Measurements from ENCODE around the gene VAV1. TPM values are rescaled to one million over a fixed set of nuclear protein-coding genes. Genes with fewer than 3 reads are reported as not detected.
A peak's percentile ranks its signal among the peaks of the same experiment; 100 is the strongest.
"Not testable (repeated sequence)": the region's sequence is repeated elsewhere in the genome, so short reads cannot be mapped to it uniquely, and the experiment has no call there.

The VAV1 gene
- total RNA-seq, 1 donor, result 0.36 TPM

GRCh38 chr19:6864325-6864940, 91.9 kb downstream of the VAV1 start:
- Histone ChIP-seq H3K4me3 (ENCODE audit: insufficient read depth, low read length) (no peak overlapping the region), H3K36me3 (ENCODE audit: insufficient read depth, low read length) (no peaks in the 10 kb centered on the region), H3K79me2 (ENCODE audit: insufficient read depth, low read length) (no peaks in the 10 kb centered on the region), H3K4me2 (ENCODE audit: insufficient read depth, low read length) (no peak overlapping the region), H3K9me3 (ENCODE audit: low read depth, low read length) (no peaks in the 10 kb centered on the region), H2AFZ (ENCODE audit: low read length) (no peak overlapping the region), H3K27ac (ENCODE audit: low read depth, low read length) (no peak overlapping the region), H3K27me3 (ENCODE audit: insufficient read depth, low read length) (no peaks in the 10 kb centered on the region), H3K4me1 (ENCODE audit: insufficient read depth, low read length) (no peaks in the 10 kb centered on the region), H4K20me1 (ENCODE audit: insufficient read depth, low read length) (no peaks in the 10 kb centered on the region)
- no peak for TF ChIP-seq CTCF (IDR thresholded peaks at IDR 0.05; ENCODE audit: extremely low read depth, low read depth, low read length)
- DNase-seq (ENCODE audit: insufficient read length, low spot score, missing footprints), result peak; percentile 25

GRCh38 chr19:6865849-6866248, 93.3 kb downstream of the VAV1 start:
- no peaks in the 10 kb centered on the region for H3K4me1 ChIP-seq (ENCODE audit: insufficient read depth, low read length)
- H3K36me3 ChIP-seq (ENCODE audit: insufficient read depth, low read length), result no peaks in the 10 kb centered on the region
- TF ChIP-seq CTCF (IDR thresholded peaks at IDR 0.05; ENCODE audit: extremely low read depth, low read depth, low read length), result no peak
- H3K4me3 ChIP-seq (ENCODE audit: insufficient read depth, low read length), result no peak overlapping the region
- no peaks in the 10 kb centered on the region for H3K27me3 ChIP-seq (ENCODE audit: insufficient read depth, low read length)
- no peak overlapping the region for H3K27ac ChIP-seq (ENCODE audit: low read depth, low read length)
- DNase-seq (ENCODE audit: insufficient read length, low spot score, missing footprints), result no peak
- no peaks in the 10 kb centered on the region for H4K20me1 ChIP-seq (ENCODE audit: insufficient read depth, low read length)
- H2AFZ ChIP-seq (ENCODE audit: low read length), result no peak overlapping the region
- H3K4me2 ChIP-seq (ENCODE audit: insufficient read depth, low read length), result no peak overlapping the region
- no peaks in the 10 kb centered on the region for H3K79me2 ChIP-seq (ENCODE audit: insufficient read depth, low read length)
- H3K9me3 ChIP-seq (ENCODE audit: low read depth, low read length), result no peaks in the 10 kb centered on the region

GRCh38 chr19:6866741-6867151, 94.2 kb downstream of the VAV1 start:
- H3K4me1 ChIP-seq (ENCODE audit: insufficient read depth, low read length), result no peaks in the 10 kb centered on the region

GRCh38 chr19:6868351-6868750, 95.8 kb downstream of the VAV1 start:
- TF ChIP-seq CTCF (IDR thresholded peaks at IDR 0.05; ENCODE audit: extremely low read depth, low read depth, low read length), result no peak

More at GRCh38 chr19:6866741-6867151, 94.2 kb downstream of the VAV1 start:
- H3K27ac ChIP-seq (ENCODE audit: low read depth, low read length), result no peak overlapping the region
- no peak overlapping the region for H3K4me2 ChIP-seq (ENCODE audit: insufficient read depth, low read length)
- no peak overlapping the region for H2AFZ ChIP-seq (ENCODE audit: low read length)
- no peaks in the 10 kb centered on the region for H3K9me3 ChIP-seq (ENCODE audit: low read depth, low read length)
- no peak for TF ChIP-seq CTCF (IDR thresholded peaks at IDR 0.05; ENCODE audit: extremely low read depth, low read depth, low read length)
- H3K27me3 ChIP-seq (ENCODE audit: insufficient read depth, low read length), result no peaks in the 10 kb centered on the region
- H3K79me2 ChIP-seq (ENCODE audit: insufficient read depth, low read length), result no peaks in the 10 kb centered on the region
- no peak overlapping the region for H3K4me3 ChIP-seq (ENCODE audit: insufficient read depth, low read length)
- DNase-seq (ENCODE audit: insufficient read length, low spot score, missing footprints), result no peak
- H3K36me3 ChIP-seq (ENCODE audit: insufficient read depth, low read length), result no peaks in the 10 kb centered on the region
- no peaks in the 10 kb centered on the region for H4K20me1 ChIP-seq (ENCODE audit: insufficient read depth, low read length)

GRCh38 chr19:6869151-6869882, 96.8 kb downstream of the VAV1 start:
- not testable (repeated sequence) for H4K20me1 ChIP-seq (ENCODE audit: insufficient read depth, low read length)

More at GRCh38 chr19:6868351-6868750, 95.8 kb downstream of the VAV1 start:
- no peaks in the 10 kb centered on the region for H3K36me3 ChIP-seq (ENCODE audit: insufficient read depth, low read length)
- DNase-seq (ENCODE audit: insufficient read length, low spot score, missing footprints), result no peak
- H3K27me3 ChIP-seq (ENCODE audit: insufficient read depth, low read length), result no peaks in the 10 kb centered on the region
- H3K4me3 ChIP-seq (ENCODE audit: insufficient read depth, low read length), result no peak overlapping the region
- no peak overlapping the region for H3K27ac ChIP-seq (ENCODE audit: low read depth, low read length)
- no peaks in the 10 kb centered on the region for H3K4me1 ChIP-seq (ENCODE audit: insufficient read depth, low read length)
- H3K9me3 ChIP-seq (ENCODE audit: low read depth, low read length), result no peaks in the 10 kb centered on the region
- no peak overlapping the region for H2AFZ ChIP-seq (ENCODE audit: low read length)
- H4K20me1 ChIP-seq (ENCODE audit: insufficient read depth, low read length), result no peaks in the 10 kb centered on the region
- H3K79me2 ChIP-seq (ENCODE audit: insufficient read depth, low read length), result no peaks in the 10 kb centered on the region
- H3K4me2 ChIP-seq (ENCODE audit: insufficient read depth, low read length), result no peak overlapping the region

More at GRCh38 chr19:6869151-6869882, 96.8 kb downstream of the VAV1 start:
- not testable (repeated sequence) for H3K36me3 ChIP-seq (ENCODE audit: insufficient read depth, low read length); H3K9me3 ChIP-seq (ENCODE audit: low read depth, low read length); H3K79me2 ChIP-seq (ENCODE audit: insufficient read depth, low read length); H3K4me1 ChIP-seq (ENCODE audit: insufficient read depth, low read length); H3K4me3 ChIP-seq (ENCODE audit: insufficient read depth, low read length); H2AFZ ChIP-seq (ENCODE audit: low read length); H3K4me2 ChIP-seq (ENCODE audit: insufficient read depth, low read length); DNase-seq (ENCODE audit: insufficient read length, low spot score, missing footprints); H3K27me3 ChIP-seq (ENCODE audit: insufficient read depth, low read length); H3K27ac ChIP-seq (ENCODE audit: low read depth, low read length)
